SK-N-SH (cell line): ENCODE results near the gene CD109. TPM values are rescaled to one million over a fixed set of nuclear protein-coding genes. Genes with fewer than 3 reads are reported as not detected.

Experiments used
- CTCF ChIA-PET: fragments of 300-600, 350-600 bp; formaldehyde crosslinking; extraction: SDS; loops from one replicate; lab custom pipeline; 2021; lab: Yijun Ruan, JAX
- POLR2A ChIA-PET: fragments of 350-600 bp; sonication (Branson Sonifier 250); formaldehyde crosslinking; extraction: SDS; loops from one replicate; lab custom pipeline; 2020; ENCODE audit warnings: antibody characterized with exemption, inconsistent platforms; lab: Yijun Ruan, JAX
- DNase-seq: peaks from one replicate; pipeline ENCODE4 v3.0.0; 2012
- H2AFZ ChIP-seq: fragments of 200-600 bp; sonication (generic); 2 replicates; pipeline ENCODE4 v1.8.1; 2016; ENCODE audit warnings: antibody characterized with exemption, mild to moderate bottlenecking, low read depth
- H3F3A ChIP-seq: fragments of 200-600 bp; sonication (generic); replicated peaks from 2 replicates; pipeline ENCODE3; 2016; ENCODE audit warnings: antibody characterized with exemption, mild to moderate bottlenecking; ENCODE audit not compliant: insufficient read depth
- H3K27ac ChIP-seq, 2 experiments: fragments of 200-500 bp in 1 of 2; fragments of 200-600 bp in 1 of 2; sonication (Bioruptor generic) in 1 of 2; sonication (generic), shearing (Covaris generic) in 1 of 2; 2 replicates each; pipeline versions ENCODE4 v1.5.1 to v1.6.1; 2014 to 2016; ENCODE audit warnings: low read depth in 2 of 2, inconsistent platforms in 1 of 2, low read length in 1 of 2, mild to moderate bottlenecking in 1 of 2, mixed read lengths in 1 of 2
- H3K27me3 ChIP-seq: fragments of 200-600 bp; sonication (generic), shearing (Covaris generic); 2 replicates; pipeline ENCODE4 v1.6.1; 2016; ENCODE audit warnings: mixed run types; ENCODE audit not compliant: insufficient read depth
- H3K36me3 ChIP-seq, 2 experiments: fragments of 200-500 bp in 1 of 2; fragments of 200-600 bp in 1 of 2; sonication (Bioruptor generic) in 1 of 2; sonication (generic) in 1 of 2; replicated peaks in 1 of 2; 2 replicates each; pipeline versions ENCODE3 to v1.5.1; 2014 to 2016; ENCODE audit warnings: low read length in 1 of 2, mild to moderate bottlenecking in 1 of 2; ENCODE audit not compliant: insufficient read depth in 2 of 2, control insufficient read depth in 1 of 2
- H3K4me1 ChIP-seq, 2 experiments: fragments of 200-500 bp in 1 of 2; fragments of 200-600 bp in 1 of 2; sonication (Bioruptor generic) in 1 of 2; sonication (generic), shearing (Covaris generic) in 1 of 2; 2 replicates each; pipeline versions ENCODE4 v1.5.1 to v1.6.1; 2014 to 2016; ENCODE audit warnings: low read depth in 1 of 2, low read length in 1 of 2, mixed run types in 1 of 2; ENCODE audit not compliant: insufficient read depth in 2 of 2, control insufficient read depth in 1 of 2
- H3K4me2 ChIP-seq: fragments of 200-600 bp; sonication (generic), shearing (Covaris generic); 2 replicates; pipeline ENCODE4 v1.6.1; 2017; ENCODE audit warnings: mixed run types
- H3K4me3 ChIP-seq, 2 experiments: fragments of 200-500 bp in 1 of 2; fragments of 200-600 bp in 1 of 2; sonication (Bioruptor generic) in 1 of 2; sonication (generic), shearing (Covaris generic) in 1 of 2; 2 replicates each; pipeline versions ENCODE4 v1.5.1 to v1.8.1; 2014 to 2016; ENCODE audit warnings: low read depth in 2 of 2, inconsistent platforms in 1 of 2, low read length in 1 of 2, mild to moderate bottlenecking in 1 of 2, mixed read lengths in 1 of 2, moderate library complexity in 1 of 2
- H3K79me2 ChIP-seq: fragments of 200-600 bp; sonication (generic); 2 replicates; pipeline ENCODE4 v1.8.1; 2017; ENCODE audit warnings: mild to moderate bottlenecking; ENCODE audit not compliant: insufficient read depth
- H3K9ac ChIP-seq: fragments of 200-600 bp; sonication (generic); 2 replicates; pipeline ENCODE4 v1.6.1; 2017; ENCODE audit warnings: mixed run types
- H3K9me2 ChIP-seq: fragments of 200-600 bp; sonication (generic); 2 replicates; pipeline ENCODE4 v1.6.1; 2017; ENCODE audit warnings: mixed run types
- H3K9me3 ChIP-seq: fragments of 200-600 bp; sonication (generic); 2 replicates; pipeline ENCODE4 v1.6.1; 2017; ENCODE audit warnings: mixed run types, mild to moderate bottlenecking, moderate library complexity
- H4K20me1 ChIP-seq: fragments of 200-600 bp; sonication (generic); 2 replicates; pipeline ENCODE4 v1.6.1; 2017; ENCODE audit warnings: mild to moderate bottlenecking, mixed run types; ENCODE audit not compliant: insufficient read depth
- ELF1 ChIP-seq: IDR thresholded peaks from 2 replicates; pipeline ENCODE4 v1.4.0; 2012
- EP300 ChIP-seq, 2 experiments: IDR thresholded peaks; 2 replicates each; pipeline versions ENCODE4 v1.4.0 to v1.6.1; 2012; ENCODE audit warnings: borderline replicate concordance in 1 of 2, low read depth in 1 of 2, low read length in 1 of 2
- EZH2phosphoT487 ChIP-seq: fragments of 200-600 bp; sonication (generic); IDR thresholded peaks from 2 replicates; pipeline ENCODE4 v1.6.1; 2017; ENCODE audit warnings: low read depth, mixed run types, mild to moderate bottlenecking, antibody characterized with exemption, moderate library complexity, borderline replicate concordance
- FOXM1 ChIP-seq: IDR thresholded peaks from 2 replicates; pipeline ENCODE4 v1.4.0; 2012; ENCODE audit warnings: low read depth, mild to moderate bottlenecking
- IRF3 ChIP-seq: fragments of 150-350 bp; IDR thresholded peaks from 2 replicates; pipeline ENCODE4 v1.6.1; 2016; ENCODE audit warnings: mild to moderate bottlenecking, low read depth, low read length
- JUND ChIP-seq: IDR thresholded peaks from 2 replicates; pipeline ENCODE4 v1.4.0; 2012
- MEF2A ChIP-seq: IDR thresholded peaks from 2 replicates; pipeline ENCODE4 v1.4.0; 2012; ENCODE audit warnings: low read depth, borderline replicate concordance
- MXI1 ChIP-seq: IDR thresholded peaks from 2 replicates; pipeline ENCODE4 v1.6.1; 2012; ENCODE audit warnings: mild to moderate bottlenecking, low read depth, low read length, improper control_type of control experiment
- NFIC ChIP-seq: IDR thresholded peaks from 2 replicates; pipeline ENCODE4 v1.4.0; 2012; ENCODE audit warnings: borderline replicate concordance
- NRF1 ChIP-seq: IDR thresholded peaks from 2 replicates; pipeline ENCODE4 v1.6.1; 2012; ENCODE audit warnings: low read depth, mild to moderate bottlenecking, low read length
- RAD21 ChIP-seq: IDR thresholded peaks from 2 replicates; pipeline ENCODE4 v1.6.1; 2012; ENCODE audit warnings: mild to moderate bottlenecking, low read length
- RFX5 ChIP-seq: IDR thresholded peaks from 2 replicates; pipeline ENCODE4 v1.6.1; 2012; ENCODE audit warnings: mild to moderate bottlenecking, improper control_type of control experiment, low read length
- SIN3A ChIP-seq: IDR thresholded peaks from 2 replicates; pipeline ENCODE4 v1.6.1; 2012; ENCODE audit warnings: low read depth, mild to moderate bottlenecking, low read length, moderate library complexity, borderline replicate concordance
- SMC3 ChIP-seq: IDR thresholded peaks from 2 replicates; pipeline ENCODE4 v1.6.1; 2012; ENCODE audit warnings: low read depth, low read length, improper control_type of control experiment
- TAF1 ChIP-seq: IDR thresholded peaks from 2 replicates; pipeline ENCODE4 v1.6.1; 2012; ENCODE audit warnings: low read depth, mild to moderate bottlenecking, low read length, moderate library complexity, borderline replicate concordance
- TCF12 ChIP-seq: IDR thresholded peaks from 2 replicates; pipeline ENCODE4 v1.4.0; 2012
- YY1 ChIP-seq: IDR thresholded peaks from 2 replicates; pipeline ENCODE4 v1.4.0; 2012; ENCODE audit warnings: low read depth, mild to moderate bottlenecking
- WGBS: methylation state at CpG from one replicate; pipeline ENCODE4 v1.1.6; 2017; ENCODE audit warnings: low lambda C conversion rate; 5-methylcytosine and 5-hydroxymethylcytosine counted together
- polyA plus RNA-seq, 3 experiments: library from polyadenylated mRNA; depleted of rRNA; stranded (reverse); fragments of >200 nt; gene quantifications; 2 replicates each; pipeline ENCODE4 v1.2.3, GENCODE V29; 2012
- TF ChIP-seq, protein P1 (sequence below): IDR thresholded peaks from 2 replicates; pipeline ENCODE4 v1.4.0; 2012; ENCODE audit warnings: low read depth, borderline replicate concordance
- TF ChIP-seq, protein P2 (sequence below): fragments of 200-600 bp; sonication (generic); IDR thresholded peaks from 2 replicates; pipeline ENCODE4 v1.6.1; 2017; ENCODE audit warnings: antibody characterized with exemption, mild to moderate bottlenecking, moderate library complexity
- TF ChIP-seq, protein P3 (sequence below): fragments of 150-350 bp; IDR thresholded peaks from 2 replicates; pipeline ENCODE4 v1.6.1; 2017; ENCODE audit warnings: antibody characterized with exemption, low read length, low read depth, borderline replicate concordance

CD109 gene
- polyA plus RNA-seq, 1 of the 3 experiments (the other 2 are of a cell fraction): 19.7 TPM

- DNase-seq: no peak
- H3K79me2 ChIP-seq: peaks cover 49% of the 10 kb centered on the region
- H3K4me1 ChIP-seq: peaks cover 0 to 15% of the 10 kb centered on the region in 2 experiments; a peak in 2 of 4 replicates
- no peaks in the 10 kb centered on the region for H3K9me2 ChIP-seq
- H3K27ac ChIP-seq: peak overlapping the region; percentile 85 to 96; a peak in 3 of 4 replicates
- no peak overlapping the region; the same call in 1 of the 2 replicates for H2AFZ ChIP-seq
- CTCF ChIA-PET: interaction anchor here (1.1 kb wide), 1 partner anchor 36 kb away, joined by 4 read pairs; no protein-coding TSS in a partner anchor
- H4K20me1 ChIP-seq: no peaks in the 10 kb centered on the region
- H3K36me3 ChIP-seq: peaks cover 0 to 7% of the 10 kb centered on the region in 2 experiments
- POLR2A ChIA-PET: no interaction called here
- TF ChIP-seq, protein P1, sequence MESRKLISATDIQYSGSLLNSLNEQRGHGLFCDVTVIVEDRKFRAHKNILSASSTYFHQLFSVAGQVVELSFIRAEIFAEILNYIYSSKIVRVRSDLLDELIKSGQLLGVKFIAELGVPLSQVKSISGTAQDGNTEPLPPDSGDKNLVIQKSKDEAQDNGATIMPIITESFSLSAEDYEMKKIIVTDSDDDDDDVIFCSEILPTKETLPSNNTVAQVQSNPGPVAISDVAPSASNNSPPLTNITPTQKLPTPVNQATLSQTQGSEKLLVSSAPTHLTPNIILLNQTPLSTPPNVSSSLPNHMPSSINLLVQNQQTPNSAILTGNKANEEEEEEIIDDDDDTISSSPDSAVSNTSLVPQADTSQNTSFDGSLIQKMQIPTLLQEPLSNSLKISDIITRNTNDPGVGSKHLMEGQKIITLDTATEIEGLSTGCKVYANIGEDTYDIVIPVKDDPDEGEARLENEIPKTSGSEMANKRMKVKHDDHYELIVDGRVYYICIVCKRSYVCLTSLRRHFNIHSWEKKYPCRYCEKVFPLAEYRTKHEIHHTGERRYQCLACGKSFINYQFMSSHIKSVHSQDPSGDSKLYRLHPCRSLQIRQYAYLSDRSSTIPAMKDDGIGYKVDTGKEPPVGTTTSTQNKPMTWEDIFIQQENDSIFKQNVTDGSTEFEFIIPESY: no peak
- no peak for TF ChIP-seq FOXM1
- no peak for TF ChIP-seq ELF1
- no peak for TF ChIP-seq NFIC
- TF ChIP-seq MEF2A: no peak
- no peak for TF ChIP-seq JUND
- TF ChIP-seq, protein P2, sequence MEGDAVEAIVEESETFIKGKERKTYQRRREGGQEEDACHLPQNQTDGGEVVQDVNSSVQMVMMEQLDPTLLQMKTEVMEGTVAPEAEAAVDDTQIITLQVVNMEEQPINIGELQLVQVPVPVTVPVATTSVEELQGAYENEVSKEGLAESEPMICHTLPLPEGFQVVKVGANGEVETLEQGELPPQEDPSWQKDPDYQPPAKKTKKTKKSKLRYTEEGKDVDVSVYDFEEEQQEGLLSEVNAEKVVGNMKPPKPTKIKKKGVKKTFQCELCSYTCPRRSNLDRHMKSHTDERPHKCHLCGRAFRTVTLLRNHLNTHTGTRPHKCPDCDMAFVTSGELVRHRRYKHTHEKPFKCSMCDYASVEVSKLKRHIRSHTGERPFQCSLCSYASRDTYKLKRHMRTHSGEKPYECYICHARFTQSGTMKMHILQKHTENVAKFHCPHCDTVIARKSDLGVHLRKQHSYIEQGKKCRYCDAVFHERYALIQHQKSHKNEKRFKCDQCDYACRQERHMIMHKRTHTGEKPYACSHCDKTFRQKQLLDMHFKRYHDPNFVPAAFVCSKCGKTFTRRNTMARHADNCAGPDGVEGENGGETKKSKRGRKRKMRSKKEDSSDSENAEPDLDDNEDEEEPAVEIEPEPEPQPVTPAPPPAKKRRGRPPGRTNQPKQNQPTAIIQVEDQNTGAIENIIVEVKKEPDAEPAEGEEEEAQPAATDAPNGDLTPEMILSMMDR: no peak
- no peak for TF ChIP-seq MXI1
- TF ChIP-seq EP300 (IDR thresholded peaks at IDR 0.05; ENCODE audit: borderline replicate concordance in 1 of 2, low read depth in 1 of 2, low read length in 1 of 2): no peak
- no peak for TF ChIP-seq SMC3
- TF ChIP-seq SIN3A: no peak
- no peak for TF ChIP-seq TAF1
- no peak for TF ChIP-seq YY1
- TF ChIP-seq RAD21: no peak
- no peak for TF ChIP-seq NRF1
- no peak for TF ChIP-seq TCF12
- no peak for TF ChIP-seq IRF3
- TF ChIP-seq RFX5: no peak
- TF ChIP-seq, protein P3, sequence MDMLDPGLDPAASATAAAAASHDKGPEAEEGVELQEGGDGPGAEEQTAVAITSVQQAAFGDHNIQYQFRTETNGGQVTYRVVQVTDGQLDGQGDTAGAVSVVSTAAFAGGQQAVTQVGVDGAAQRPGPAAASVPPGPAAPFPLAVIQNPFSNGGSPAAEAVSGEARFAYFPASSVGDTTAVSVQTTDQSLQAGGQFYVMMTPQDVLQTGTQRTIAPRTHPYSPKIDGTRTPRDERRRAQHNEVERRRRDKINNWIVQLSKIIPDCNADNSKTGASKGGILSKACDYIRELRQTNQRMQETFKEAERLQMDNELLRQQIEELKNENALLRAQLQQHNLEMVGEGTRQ: no peak
- TF ChIP-seq EZH2phosphoT487: no peak
- H3K27me3 ChIP-seq: no peaks in the 10 kb centered on the region
- H3F3A ChIP-seq: peaks cover 30% of the 10 kb centered on the region
- H3K4me3 ChIP-seq: peak overlapping the region; percentile 56 to 73; a peak in 3 of 4 replicates
- H3K4me2 ChIP-seq: peak overlapping the region; percentile 88
- WGBS: 54% methylated on average over 10 of the region's 10 CpGs
- H3K9me3 ChIP-seq: no peaks in the 10 kb centered on the region
- peak overlapping the region; percentile 84 for H3K9ac ChIP-seq
Observed at GRCh38 chr6:73696966-73697655, 1.1 kb downstream of the CD109 start.
